GM23338 (cell line): Measurements from ENCODE around the gene CS. TPM values are rescaled to one million over a fixed set of nuclear protein-coding genes. Genes with fewer than 3 reads are reported as not detected.

Experiments used
- ATAC-seq: fragments of 200-7000 bp; cut with Tn5 transposase; 3 replicates; pipeline ENCODE4 v1.9.1; 2020
- DNase-seq: peaks from one replicate; pipeline ENCODE4 v3.0.0-alpha.2; 2015; ENCODE audit warnings: low spot score
- H2AFZ ChIP-seq: fragments of 200-600 bp; sonication (generic); 2 replicates; pipeline ENCODE4 v1.8.0; 2016; ENCODE audit warnings: antibody characterized with exemption, mild to moderate bottlenecking, moderate library complexity
- H3F3A ChIP-seq: fragments of 200-600 bp; sonication (generic); replicated peaks from 2 replicates; pipeline ENCODE4 v1.8.0; 2017; ENCODE audit warnings: antibody characterized with exemption, mixed run types, low read depth
- H3K27ac ChIP-seq: fragments of 200-600 bp; sonication (generic); 2 replicates; pipeline ENCODE4 v1.6.1; 2016; ENCODE audit warnings: low read depth
- H3K27me3 ChIP-seq: fragments of 200-600 bp; sonication (generic); 2 replicates; pipeline ENCODE4 v1.8.0; 2016; ENCODE audit warnings: mild to moderate bottlenecking, mixed run types, moderate library complexity; ENCODE audit not compliant: insufficient read depth
- H3K36me3 ChIP-seq: fragments of 200-600 bp; sonication (generic); 2 replicates; pipeline ENCODE4 v1.8.0; 2016; ENCODE audit warnings: mild to moderate bottlenecking; ENCODE audit not compliant: insufficient read depth
- H3K4me1 ChIP-seq: fragments of 200-600 bp; sonication (generic); 2 replicates; pipeline ENCODE4 v1.8.0; 2016; ENCODE audit warnings: mild to moderate bottlenecking, moderate library complexity; ENCODE audit not compliant: insufficient read depth
- H3K4me2 ChIP-seq: fragments of 200-600 bp; sonication (generic); 2 replicates; pipeline ENCODE4 v1.7.1; 2017; ENCODE audit warnings: mixed run types
- H3K4me3 ChIP-seq: fragments of 200-600 bp; sonication (generic); 2 replicates; pipeline ENCODE4 v1.6.1; 2016; ENCODE audit warnings: mixed run types
- H3K79me2 ChIP-seq: fragments of 200-600 bp; sonication (generic); replicated peaks from 2 replicates; pipeline ENCODE4 v1.8.0; 2017; ENCODE audit warnings: mild to moderate bottlenecking; ENCODE audit not compliant: insufficient read depth
- H3K9me2 ChIP-seq: fragments of 200-600 bp; sonication (generic); 2 replicates; pipeline ENCODE4 v1.8.0; 2017; ENCODE audit not compliant: insufficient read depth
- H4K20me1 ChIP-seq: fragments of 200-600 bp; sonication (generic); replicated peaks from 2 replicates; pipeline ENCODE4 v1.8.0; 2017; ENCODE audit warnings: mild to moderate bottlenecking; ENCODE audit not compliant: insufficient read depth
- H3K27ac Mint-ChIP-seq: 2 replicates; pipeline ENCODE4 v1.8.0; 2020; ENCODE audit warnings: inconsistent platforms, mild to moderate bottlenecking, moderate library complexity, mixed read lengths
- H3K27me3 Mint-ChIP-seq: 3 replicates; pipeline ENCODE4 v1.8.0; 2022; ENCODE audit warnings: low read depth, mild to moderate bottlenecking, moderate library complexity, mixed read lengths, inconsistent platforms; ENCODE audit not compliant: insufficient read depth, poor library complexity
- H3K36me3 Mint-ChIP-seq: 3 replicates; pipeline ENCODE4 v1.8.0; 2021; ENCODE audit warnings: low read depth, mild to moderate bottlenecking, inconsistent platforms, moderate library complexity, mixed read lengths
- H3K4me1 Mint-ChIP-seq: 3 replicates; pipeline ENCODE4 v1.8.0; 2020; ENCODE audit warnings: mild to moderate bottlenecking, inconsistent platforms, mixed read lengths
- H3K4me3 Mint-ChIP-seq: 3 replicates; pipeline ENCODE4 v1.8.0; 2021; ENCODE audit warnings: moderate library complexity, mild to moderate bottlenecking, inconsistent platforms, mixed read lengths
- H3K9me3 Mint-ChIP-seq: 3 replicates; pipeline ENCODE4 v1.8.0; 2020; ENCODE audit warnings: moderate library complexity, mild to moderate bottlenecking, inconsistent platforms, mixed read lengths
- CREB1 ChIP-seq: fragments of 250-450 bp; sonication (Bioruptor Pico); IDR thresholded peaks from 2 replicates; pipeline ENCODE4 v1.5.0; 2020; ENCODE audit warnings: low read depth, mild to moderate bottlenecking, moderate library complexity
- JUNB ChIP-seq: IDR thresholded peaks from one replicate; pipeline ENCODE4 v1.6.1; 2016; ENCODE audit warnings: antibody characterized with exemption; ENCODE audit not compliant: unreplicated experiment
- NANOG ChIP-seq: IDR thresholded peaks from 2 replicates; pipeline ENCODE4 v1.6.1; 2016; ENCODE audit warnings: antibody characterized with exemption, borderline replicate concordance
- POLR2AphosphoS5 ChIP-seq: IDR thresholded peaks from 2 replicates; pipeline ENCODE4 v1.6.1; 2016; ENCODE audit warnings: antibody characterized with exemption, low read depth
- STAT1 ChIP-seq: IDR thresholded peaks from one replicate; pipeline ENCODE4 v1.6.1; 2016; ENCODE audit warnings: antibody characterized with exemption; ENCODE audit not compliant: unreplicated experiment
- ZNF331 ChIP-seq: fragments of 250-450 bp; sonication (Bioruptor Pico); IDR thresholded peaks from 2 replicates; pipeline ENCODE4 v1.5.0; 2020; ENCODE audit warnings: low read depth, mild to moderate bottlenecking, moderate library complexity
- ZNF462 ChIP-seq: fragments of 250-450 bp; sonication (Bioruptor Pico); IDR thresholded peaks from 2 replicates; pipeline ENCODE4 v1.5.0; 2020; ENCODE audit warnings: mild to moderate bottlenecking, moderate library complexity
- polyA plus RNA-seq: library from polyadenylated mRNA; unstranded; fragments of >200 nt; fragmentation: Nextera tagmentation; extraction: Ambion mirVana; gene quantifications from 2 replicates; pipeline ENCODE4 v1.2.1, GENCODE V29; 2016
- total RNA-seq: library from RNA; depleted of rRNA; stranded (reverse); fragments of >200 nt; shearing (Covaris generic); gene quantifications from 2 replicates; pipeline ENCODE4 v1.2.3, GENCODE V29; 2014
- TF ChIP-seq, protein P1 (sequence below): IDR thresholded peaks from one replicate; pipeline ENCODE4 v1.6.1; 2018; ENCODE audit warnings: antibody characterized with exemption; ENCODE audit not compliant: unreplicated experiment
- TF ChIP-seq, protein P2 (sequence below), 2 experiments: fragments of 200-600 bp in 1 of 2; sonication (generic) in 1 of 2; conservative IDR thresholded peaks; 2 replicates each; pipeline versions ENCODE4 v1.5.1 to v1.6.1; 2016 to 2017; ENCODE audit warnings: antibody characterized with exemption in 2 of 2, low read depth in 2 of 2, mild to moderate bottlenecking in 2 of 2, moderate library complexity in 1 of 2

The CS gene
- total and polyA plus RNA-seq, 2 experiments from 2014 or later, result 63.3 to 166 TPM

GRCh38 chr12:56321027-56321426 is 20.9 kb upstream of the CS start (continued):
- TF ChIP-seq ZNF462 (CRISPR knock-in tag), result no peak
- no peak for TF ChIP-seq STAT1

- DNase-seq, result peak; percentile 62
- no peak overlapping the region; the same call in 2 of the 3 replicates for H3K4me3 Mint-ChIP-seq
- TF ChIP-seq, protein P1, sequence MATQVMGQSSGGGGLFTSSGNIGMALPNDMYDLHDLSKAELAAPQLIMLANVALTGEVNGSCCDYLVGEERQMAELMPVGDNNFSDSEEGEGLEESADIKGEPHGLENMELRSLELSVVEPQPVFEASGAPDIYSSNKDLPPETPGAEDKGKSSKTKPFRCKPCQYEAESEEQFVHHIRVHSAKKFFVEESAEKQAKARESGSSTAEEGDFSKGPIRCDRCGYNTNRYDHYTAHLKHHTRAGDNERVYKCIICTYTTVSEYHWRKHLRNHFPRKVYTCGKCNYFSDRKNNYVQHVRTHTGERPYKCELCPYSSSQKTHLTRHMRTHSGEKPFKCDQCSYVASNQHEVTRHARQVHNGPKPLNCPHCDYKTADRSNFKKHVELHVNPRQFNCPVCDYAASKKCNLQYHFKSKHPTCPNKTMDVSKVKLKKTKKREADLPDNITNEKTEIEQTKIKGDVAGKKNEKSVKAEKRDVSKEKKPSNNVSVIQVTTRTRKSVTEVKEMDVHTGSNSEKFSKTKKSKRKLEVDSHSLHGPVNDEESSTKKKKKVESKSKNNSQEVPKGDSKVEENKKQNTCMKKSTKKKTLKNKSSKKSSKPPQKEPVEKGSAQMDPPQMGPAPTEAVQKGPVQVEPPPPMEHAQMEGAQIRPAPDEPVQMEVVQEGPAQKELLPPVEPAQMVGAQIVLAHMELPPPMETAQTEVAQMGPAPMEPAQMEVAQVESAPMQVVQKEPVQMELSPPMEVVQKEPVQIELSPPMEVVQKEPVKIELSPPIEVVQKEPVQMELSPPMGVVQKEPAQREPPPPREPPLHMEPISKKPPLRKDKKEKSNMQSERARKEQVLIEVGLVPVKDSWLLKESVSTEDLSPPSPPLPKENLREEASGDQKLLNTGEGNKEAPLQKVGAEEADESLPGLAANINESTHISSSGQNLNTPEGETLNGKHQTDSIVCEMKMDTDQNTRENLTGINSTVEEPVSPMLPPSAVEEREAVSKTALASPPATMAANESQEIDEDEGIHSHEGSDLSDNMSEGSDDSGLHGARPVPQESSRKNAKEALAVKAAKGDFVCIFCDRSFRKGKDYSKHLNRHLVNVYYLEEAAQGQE, result no peak
- TF ChIP-seq CREB1 (CRISPR knock-in tag) (no peak), NANOG (no peak), JUNB (no peak), ZNF331 (CRISPR knock-in tag) (no peak), POLR2AphosphoS5 (no peak)
- TF ChIP-seq, protein P2, sequence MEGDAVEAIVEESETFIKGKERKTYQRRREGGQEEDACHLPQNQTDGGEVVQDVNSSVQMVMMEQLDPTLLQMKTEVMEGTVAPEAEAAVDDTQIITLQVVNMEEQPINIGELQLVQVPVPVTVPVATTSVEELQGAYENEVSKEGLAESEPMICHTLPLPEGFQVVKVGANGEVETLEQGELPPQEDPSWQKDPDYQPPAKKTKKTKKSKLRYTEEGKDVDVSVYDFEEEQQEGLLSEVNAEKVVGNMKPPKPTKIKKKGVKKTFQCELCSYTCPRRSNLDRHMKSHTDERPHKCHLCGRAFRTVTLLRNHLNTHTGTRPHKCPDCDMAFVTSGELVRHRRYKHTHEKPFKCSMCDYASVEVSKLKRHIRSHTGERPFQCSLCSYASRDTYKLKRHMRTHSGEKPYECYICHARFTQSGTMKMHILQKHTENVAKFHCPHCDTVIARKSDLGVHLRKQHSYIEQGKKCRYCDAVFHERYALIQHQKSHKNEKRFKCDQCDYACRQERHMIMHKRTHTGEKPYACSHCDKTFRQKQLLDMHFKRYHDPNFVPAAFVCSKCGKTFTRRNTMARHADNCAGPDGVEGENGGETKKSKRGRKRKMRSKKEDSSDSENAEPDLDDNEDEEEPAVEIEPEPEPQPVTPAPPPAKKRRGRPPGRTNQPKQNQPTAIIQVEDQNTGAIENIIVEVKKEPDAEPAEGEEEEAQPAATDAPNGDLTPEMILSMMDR (conservative IDR thresholded peaks at IDR 0.05; ENCODE audit: low read depth in 2 of 2), result peak; percentile 54 to 65
These were observed 17.5 kb upstream of the CS start for GRCh38 chr12:56317675-56318074.

More at GRCh38 chr12:56317675-56318074, 17.5 kb upstream of the CS start:
- ATAC-seq, result no peak
- Mint-ChIP-seq H3K27ac (no peak overlapping the region; the same call in 1 of the 2 replicates), H3K9me3 (no peaks in the 10 kb centered on the region; the same call in 2 of the 3 replicates), H3K27me3 (peaks cover 8% of the 10 kb centered on the region), H3K36me3 (peaks cover 30% of the 10 kb centered on the region), H3K4me1 (peaks cover 4% of the 10 kb centered on the region)
- Histone ChIP-seq H3K36me3 (peaks cover 20% of the 10 kb centered on the region), H3K4me3 (no peak overlapping the region), H3K9me2 (no peaks in the 10 kb centered on the region), H3K4me1 (peaks cover 12% of the 10 kb centered on the region), H3K27ac (no peak overlapping the region), H3K79me2 (peaks cover 20% of the 10 kb centered on the region), H3K4me2 (no peak overlapping the region), H3K27me3 (no peaks in the 10 kb centered on the region), H2AFZ (no peak overlapping the region), H3F3A (peaks cover 18% of the 10 kb centered on the region; the same call in 1 of the 2 replicates), H4K20me1 (peaks cover 3% of the 10 kb centered on the region; the same call in 1 of the 2 replicates)
